ENCODE results near the gene TSPAN11. TPM values are rescaled to one million over a fixed set of nuclear protein-coding genes. Genes with fewer than 3 reads are reported as not detected.

The TSPAN11 gene
- polyA plus RNA-seq, 3 donors = 3.8 to 5.0 (median 4.4) TPM

DNA sequence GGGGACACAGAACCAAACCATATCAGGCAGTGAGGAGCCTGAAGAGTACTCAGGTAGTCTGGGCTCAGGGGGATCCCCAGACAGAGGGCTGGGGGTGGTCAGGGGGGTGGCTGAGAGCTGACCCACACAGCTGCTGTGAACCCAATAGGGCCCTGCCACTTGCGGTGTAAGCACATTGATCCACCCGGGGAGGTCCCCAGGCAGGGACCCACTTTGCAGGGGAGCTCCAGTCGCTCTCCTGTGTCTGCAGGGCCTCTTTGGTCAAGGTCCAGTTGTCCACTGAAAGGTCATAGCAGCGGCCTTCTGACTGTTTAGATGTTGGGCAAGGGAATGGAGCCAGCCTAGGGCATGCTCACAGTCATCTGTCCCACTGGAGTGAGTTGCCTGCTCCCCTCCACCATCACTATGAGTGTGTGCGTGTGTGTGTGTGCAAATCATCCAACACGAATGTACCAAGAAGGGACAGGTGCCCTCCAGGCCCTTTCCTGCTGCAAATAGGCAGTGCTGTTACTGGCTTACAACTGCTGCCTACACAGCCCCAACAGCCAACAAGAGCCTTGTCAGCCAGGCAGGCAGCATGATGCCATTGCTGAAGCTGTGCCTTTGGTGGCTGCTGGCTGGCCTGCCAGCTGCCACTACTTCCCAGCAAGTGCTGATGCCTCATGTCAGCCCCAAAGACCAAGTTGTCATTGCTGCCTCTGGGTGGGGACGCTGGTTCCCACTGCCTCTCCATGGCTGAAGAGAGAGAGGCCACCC is 71.3 kb downstream of the TSPAN11 start:
- DNase-seq (ENCODE audit: low read depth in 3 of 3, low spot score in 2 of 3) = no peak

DNA sequence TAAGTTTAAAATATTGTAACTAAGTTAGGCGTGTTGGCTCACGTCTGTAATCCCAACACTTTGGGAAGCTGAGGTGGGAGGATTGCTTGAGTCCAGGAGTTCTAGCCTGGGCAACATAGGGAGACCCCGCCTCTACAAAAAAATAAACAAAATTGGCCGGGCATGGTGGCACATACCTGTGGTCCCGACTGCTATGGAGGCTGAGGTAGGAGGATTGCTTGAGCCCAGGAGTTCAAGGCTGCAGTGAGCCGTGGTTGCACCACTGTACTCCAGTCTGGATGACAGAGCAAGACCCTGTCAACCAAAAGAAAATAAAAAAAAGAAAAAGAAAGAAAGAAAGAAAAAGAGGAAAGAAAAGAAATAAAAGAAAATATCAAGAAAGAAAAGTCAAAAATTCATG is 72.5 kb downstream of the TSPAN11 start:
- DNase-seq (ENCODE audit: low read depth in 3 of 3, low spot score in 2 of 3) = no peak

DNA sequence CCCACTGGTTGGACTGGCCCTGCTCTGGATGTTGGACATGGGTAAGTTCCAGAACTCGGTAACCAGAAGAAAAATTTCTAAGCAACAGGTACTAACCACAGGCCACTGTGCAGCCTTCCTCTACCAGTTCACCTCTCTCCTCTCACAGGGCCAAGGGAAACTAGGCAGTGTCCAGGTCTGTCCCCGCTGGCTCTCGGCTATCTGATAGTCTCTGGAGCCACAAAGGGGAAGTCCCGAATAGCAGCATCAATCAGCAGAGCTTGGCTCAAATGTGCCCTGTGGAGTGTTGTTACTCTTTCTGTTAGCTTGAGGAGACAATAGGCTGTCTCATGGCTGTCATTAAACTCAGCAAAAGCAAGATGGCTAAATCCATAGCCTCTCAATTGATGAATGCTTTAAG is 73.2 kb downstream of the TSPAN11 start:
- no peak for DNase-seq (ENCODE audit: low read depth in 3 of 3, low spot score in 2 of 3)

DNA sequence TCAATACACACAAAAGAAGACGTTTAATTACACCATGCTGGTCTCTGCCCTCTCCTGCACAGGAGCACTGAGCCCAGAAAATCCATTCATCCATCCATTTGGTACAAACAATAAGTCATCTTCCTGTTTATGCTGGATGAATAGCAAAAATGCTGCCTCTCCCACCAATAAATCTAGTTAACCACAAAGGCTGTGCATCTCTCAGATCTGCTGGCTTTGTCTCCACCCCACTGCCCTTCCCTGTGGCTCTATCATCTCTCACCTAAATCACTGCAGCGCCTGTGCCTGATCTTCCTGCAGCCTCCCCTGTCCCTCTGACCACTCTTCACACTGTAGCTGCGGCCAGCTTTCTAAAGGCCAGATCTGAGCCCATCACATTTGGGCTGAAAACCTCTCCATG is 74.2 kb downstream of the TSPAN11 start:
- DNase-seq (ENCODE audit: low read depth in 3 of 3, low spot score in 2 of 3) = no peak

DNA sequence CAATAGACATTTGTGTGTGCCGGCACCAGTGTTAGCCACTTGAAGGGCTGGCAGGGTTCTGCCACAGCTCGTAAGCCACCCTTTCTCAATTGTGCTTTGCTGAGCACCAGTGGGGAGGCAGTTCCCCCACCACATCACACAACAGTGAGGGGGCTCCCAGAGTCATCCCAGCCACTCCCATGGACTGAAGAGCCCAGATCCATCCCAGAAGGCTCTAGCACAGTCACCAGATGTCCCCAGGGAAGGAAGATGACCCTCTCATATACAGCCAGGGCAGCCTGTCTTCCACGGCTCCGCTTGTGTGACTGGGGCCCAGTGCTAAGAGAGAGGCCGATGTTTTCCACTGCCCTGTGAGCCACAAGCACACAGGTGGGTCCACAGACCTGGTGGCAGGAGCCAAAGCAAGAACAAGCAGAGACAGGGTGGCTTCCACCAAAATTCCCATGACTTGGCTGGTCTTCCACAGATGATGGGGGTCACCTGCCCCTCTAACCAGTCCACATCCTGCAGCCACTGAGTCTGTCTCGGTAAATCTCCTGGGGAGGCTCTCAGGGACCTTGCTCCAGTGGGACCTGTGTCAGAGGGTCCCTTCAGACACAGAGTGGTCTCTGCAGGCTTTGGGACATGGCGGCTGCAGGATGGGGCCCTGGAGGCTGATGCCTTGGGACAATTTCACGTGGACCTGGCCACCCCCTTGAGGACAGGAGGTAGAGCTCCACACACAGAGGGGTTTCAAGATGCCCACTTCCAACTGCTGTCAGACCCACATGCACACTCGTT is 75.2 kb downstream of the TSPAN11 start:
- no peak for DNase-seq (ENCODE audit: low read depth in 3 of 3, low spot score in 2 of 3)

DNA sequence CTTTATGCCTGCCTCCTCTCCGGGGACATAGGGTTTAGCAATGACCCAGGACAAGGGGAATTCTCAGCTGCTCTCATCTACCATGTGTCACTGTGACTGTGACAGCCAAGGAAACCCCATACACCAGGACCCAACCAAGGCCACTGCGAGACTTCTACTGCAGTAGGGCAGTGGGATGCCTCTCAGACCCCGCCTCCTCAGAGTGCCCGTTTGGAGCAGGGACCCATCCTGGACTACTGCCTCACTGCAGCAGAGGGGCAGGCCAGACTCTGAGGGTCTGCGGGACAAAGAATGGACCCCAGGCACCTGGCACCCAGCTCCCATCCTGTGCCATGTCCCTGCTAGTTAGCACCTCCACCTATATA is 75.8 kb downstream of the TSPAN11 start:
- no peak for DNase-seq (ENCODE audit: low read depth in 3 of 3, low spot score in 2 of 3)

DNA sequence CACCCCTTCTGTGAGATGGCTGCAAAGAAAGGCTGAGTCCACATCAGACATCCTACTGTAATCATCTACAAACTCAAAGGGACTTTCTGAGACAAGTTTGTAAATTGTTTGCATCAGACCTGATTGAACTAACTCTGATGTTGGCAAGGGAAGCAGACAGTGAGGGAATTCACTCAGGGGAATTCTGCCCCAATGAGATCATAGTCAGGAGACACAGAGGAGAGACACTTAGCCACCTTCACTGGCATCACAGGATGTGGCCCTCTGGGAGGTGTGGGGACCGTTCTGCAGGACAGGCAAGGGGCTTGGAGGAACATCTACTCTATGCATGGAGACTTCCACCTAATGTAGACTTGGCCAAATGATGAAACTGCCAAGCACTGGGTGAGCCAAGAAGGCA is 76.5 kb downstream of the TSPAN11 start:
- DNase-seq (ENCODE audit: low read depth in 3 of 3, low spot score in 2 of 3) = no peak

DNA sequence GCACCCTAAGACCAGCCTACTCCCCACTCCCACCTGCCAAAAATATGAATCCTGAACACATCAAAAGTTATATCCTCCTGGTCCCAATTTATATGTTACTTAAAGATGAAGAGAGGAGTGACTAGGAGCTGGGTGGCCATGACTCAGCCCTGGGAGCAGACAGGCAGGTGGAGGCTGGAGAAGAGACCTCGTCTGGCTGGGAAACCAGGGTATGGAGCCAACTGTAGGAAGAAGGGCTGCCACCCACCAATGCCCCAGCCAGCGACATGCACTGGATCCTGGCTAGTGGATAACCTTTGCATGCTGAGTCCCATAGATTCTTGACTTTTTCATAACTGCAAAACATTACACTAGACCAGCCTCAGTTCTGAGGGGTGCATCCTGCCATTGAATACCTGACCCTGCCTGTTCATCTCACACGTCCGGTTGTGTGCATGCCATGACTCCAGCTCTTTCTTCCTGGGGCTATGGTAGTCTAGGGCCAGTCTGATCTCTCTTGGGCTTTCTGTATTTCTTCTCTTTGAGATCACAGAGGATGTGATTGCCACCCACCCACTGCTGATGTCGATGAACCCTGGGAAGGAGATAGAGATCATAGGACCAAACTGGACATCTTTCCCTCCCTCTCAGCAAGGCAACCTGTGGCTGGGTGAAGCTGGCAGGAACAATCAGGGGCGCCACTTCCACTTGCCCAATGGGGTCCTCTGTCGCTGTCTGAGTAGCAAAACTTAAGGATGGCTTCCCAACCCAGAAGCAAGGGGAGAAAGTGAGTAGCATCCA is 77.5 kb downstream of the TSPAN11 start:
- no peak for DNase-seq (ENCODE audit: low read depth in 3 of 3, low spot score in 2 of 3)

DNA sequence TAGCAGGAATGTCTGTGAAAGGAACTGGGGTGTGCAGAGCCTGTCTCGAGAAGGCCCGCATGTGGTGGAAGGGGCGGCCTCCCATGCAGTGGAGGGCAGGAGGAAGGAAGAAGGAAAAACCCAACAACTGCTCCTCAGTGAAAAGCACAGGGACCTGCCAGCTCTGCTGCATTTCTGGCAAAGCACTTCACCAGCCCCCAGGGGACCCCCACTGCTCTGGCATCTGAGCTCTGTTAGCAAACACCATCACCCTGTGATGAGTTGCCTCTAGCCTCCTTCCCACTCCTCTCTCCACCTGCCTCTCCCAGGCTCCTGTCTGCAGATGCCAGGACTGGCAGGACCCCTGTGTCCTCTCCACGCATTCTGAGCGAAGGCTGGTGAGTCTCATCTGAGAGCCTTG is 78.1 kb downstream of the TSPAN11 start:
- DNase-seq (ENCODE audit: low read depth in 3 of 3, low spot score in 2 of 3) = no peak

DNA sequence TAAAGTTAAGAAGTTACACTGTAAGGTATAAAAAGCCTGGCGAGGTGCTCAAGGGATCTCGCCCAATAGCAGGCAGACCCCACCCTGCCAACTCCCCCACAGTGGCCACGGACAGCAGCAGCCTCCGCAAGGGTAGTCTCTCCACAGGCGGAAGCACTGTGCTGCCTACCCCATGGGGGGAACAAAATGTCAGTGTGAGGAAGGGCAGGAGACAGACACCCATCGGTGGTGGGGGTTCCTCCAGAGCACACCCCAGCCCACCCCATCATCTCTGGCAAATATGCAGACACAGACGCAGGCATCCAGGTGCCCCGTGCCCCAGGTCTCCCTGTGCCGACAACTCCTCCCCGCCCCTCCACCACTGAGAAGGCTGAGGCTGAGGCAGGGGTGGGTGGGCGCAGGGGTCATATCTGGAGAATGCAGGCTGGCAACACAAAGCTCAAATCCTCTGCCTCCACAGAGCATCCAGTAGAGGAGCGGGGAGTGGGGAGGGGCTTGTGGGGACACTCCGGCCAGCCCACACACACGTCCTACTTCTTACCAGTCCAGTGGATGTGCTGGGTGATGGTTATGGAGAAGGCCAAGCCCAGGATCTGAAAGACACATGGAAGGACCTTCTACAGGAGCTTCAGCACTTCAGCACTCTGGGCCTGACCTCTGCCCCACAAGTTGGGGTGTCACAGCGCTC is 78.9 kb downstream of the TSPAN11 start:
- no peak for DNase-seq (ENCODE audit: low read depth in 3 of 3, low spot score in 2 of 3)

DNA sequence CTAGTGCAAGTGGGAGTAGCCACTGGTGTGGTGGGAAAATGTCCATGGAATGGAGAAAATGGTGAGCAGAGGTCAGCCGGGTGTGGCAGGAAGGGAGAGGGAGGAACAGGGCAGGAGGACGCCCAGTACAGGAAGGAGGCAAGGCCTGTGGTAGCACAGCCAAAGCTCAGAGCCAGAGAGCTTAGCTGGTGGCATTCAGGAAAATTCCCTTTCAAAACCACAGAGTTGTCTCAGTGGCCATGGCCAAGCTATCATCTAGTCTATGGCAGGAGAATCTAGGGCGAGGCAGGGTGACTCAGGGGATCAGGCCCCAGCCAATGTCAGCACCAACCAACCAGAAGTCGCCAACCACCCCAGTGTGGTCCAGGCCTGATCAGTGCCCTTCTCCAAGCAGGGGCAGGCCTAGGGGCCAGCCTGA is 79.4 kb downstream of the TSPAN11 start:
- DNase-seq (ENCODE audit: low read depth in 3 of 3, low spot score in 2 of 3) = no peak

DNA sequence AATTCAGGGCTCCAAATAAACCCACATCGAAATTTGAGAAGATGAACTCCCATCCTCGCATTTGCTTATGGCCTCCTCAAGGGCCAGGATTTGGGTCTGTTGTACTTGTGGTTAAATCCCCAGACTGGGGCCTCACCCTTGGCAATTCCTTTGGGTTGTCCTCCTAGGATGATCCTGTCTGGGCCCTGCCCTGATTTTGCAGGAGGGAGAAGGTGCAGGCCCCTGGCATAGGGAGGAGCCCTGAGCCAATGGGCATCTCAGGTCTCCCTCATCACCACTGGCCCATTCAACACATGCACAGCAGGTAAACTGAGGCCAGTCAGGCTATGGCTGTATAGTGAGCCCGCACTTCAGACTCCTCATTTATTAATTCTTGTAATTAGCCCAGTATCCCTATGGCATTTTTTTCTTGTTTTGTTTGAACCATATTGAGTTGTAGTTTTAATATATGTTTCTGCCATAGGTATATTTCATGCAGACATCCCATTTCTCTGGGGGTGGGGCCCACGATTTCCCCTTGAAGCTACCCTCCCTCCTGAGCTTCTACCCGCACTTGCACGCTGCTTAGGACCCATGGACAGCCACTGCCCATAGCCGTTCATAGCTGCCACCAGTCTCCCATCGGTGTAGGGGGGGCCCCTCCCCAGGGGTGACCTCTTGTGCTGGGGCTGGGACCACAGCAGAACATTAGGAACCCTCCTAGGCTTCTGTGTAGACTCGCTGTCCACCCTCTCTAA is 80.0 kb downstream of the TSPAN11 start:
- DNase-seq (ENCODE audit: low read depth in 3 of 3, low spot score in 2 of 3) = no peak

DNA sequence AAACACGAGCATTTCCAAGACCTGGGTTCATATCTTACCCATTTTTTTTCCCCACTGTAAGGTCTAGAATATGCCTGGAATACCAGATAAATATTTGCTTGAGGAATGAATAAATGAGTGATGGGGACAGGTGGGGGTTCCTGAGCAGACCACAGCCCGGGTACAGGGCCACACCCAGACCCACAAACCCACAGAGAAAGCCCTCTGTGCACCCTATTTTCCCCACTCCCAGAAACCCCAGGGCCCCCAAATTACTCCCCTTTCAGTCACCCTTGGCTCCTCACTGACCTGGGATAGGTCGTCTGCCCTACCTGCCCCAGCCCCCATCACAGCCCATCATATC is 80.6 kb downstream of the TSPAN11 start:
- DNase-seq (ENCODE audit: low read depth in 3 of 3, low spot score in 2 of 3) = no peak

DNA sequence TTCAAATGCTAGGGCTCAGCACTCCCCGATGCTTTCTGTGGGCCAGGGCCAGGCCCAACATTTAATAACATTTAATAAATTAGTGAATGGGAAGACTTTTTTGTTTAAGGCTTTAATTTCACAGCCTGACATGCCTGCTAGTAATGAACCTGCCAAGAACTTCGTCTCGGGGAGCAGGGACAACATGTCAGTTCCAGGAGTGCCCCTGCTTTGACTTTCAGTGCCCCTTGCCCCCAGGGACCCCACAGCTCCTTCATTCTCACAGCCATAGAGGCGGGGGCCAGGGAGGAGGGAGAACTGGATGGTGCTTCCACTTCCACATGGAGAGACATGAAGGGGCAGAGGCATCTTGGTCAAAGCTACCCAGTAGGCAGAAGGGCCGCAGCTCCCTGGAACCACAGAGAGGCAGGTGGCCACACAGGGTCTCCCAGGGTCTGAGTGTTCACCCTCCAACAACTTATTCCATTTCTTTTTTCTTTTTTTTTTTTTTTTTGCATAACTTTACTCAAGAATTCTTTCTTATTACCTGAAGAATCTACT is 81.2 kb downstream of the TSPAN11 start:
- DNase-seq (ENCODE audit: low read depth in 3 of 3, low spot score in 2 of 3) = no peak

DNA sequence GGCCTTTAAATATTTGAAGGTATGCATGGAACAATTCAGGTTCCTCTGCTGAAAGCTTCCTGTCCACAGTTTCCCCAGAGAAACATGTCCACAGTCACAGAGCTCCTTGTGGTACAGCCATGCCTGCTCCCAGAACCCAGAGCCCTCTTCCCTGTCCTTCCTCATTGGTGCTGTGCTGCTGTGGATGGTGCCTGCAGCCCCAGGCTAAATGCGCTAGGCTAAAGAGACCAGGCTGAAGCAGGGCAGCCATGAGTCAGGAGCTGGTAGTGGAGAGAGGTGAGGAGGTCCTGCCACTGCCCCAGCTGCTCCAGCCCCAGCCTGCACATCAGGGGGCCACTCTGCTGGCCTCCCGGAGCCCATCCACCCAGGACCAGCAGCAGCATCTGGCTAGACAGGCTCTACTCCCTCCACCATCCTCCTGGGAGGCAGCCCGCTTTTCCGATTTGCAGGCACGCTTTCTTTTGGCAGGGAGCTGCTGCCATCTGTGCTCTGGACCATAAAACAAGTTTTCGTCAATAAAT is 81.8 kb downstream of the TSPAN11 start:
- DNase-seq (ENCODE audit: low read depth in 3 of 3, low spot score in 2 of 3) = no peak

DNA sequence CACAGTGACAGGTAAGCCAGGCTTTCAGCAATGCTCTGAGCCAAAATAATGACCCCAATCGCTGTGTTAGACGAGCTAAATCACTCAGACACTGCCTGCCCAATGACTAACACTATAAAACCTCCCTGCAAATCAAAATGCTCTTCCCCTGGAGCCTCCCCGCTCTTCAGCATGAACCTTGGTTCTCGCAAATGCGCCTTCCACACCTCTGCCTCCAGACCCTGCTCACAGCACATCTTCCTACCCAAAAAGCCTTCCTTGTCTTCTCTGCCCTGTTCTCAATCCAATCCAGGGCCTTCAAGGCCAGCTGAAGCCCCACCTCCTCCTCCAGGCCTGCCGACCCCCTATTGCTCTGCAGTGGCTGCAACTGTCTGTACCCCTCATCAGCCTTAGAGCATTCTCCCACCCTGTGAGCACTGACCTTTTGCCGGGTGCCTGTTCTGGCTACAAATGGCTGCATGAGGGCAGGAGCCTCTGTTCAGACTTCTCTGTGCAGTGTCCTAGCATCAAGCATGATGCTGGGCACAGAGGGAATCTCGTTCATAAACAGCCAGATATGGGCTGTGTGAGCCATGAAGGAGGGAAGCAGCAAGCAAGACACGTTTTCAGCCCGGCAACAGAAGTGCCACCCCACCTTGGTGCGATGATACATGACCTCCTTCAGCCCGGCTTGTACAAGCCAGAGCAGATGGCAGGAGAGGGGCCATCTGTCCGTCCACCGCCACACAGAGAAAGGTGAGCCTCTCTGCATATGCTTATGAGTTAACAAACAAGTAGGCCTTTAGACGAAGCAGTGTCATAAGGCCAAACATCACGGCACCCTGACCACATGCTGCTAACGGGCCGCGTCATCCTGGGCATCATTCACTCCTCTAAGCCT is 82.7 kb downstream of the TSPAN11 start:
- no peak for DNase-seq (ENCODE audit: low read depth in 3 of 3, low spot score in 2 of 3)

DNA sequence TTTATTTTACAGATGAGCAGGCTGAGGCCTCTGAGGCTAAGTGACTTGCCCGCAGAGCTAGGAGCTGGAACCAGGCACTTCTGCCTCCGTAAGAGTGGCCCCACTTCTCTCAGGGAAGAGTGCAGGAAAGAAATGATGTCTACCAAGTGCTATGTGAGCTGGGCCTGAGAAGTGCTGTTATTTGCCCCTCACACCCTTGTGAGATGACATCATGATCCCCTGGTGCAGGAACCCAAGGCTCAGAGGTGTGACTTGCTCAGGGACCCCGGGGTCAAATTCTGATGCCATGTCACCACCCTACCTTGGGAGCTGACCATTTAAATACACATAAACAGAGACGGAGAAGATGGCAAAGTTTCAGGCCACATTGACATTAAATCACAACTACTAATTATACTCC is 83.4 kb downstream of the TSPAN11 start:
- DNase-seq (ENCODE audit: low read depth in 3 of 3, low spot score in 2 of 3) = no peak

DNA sequence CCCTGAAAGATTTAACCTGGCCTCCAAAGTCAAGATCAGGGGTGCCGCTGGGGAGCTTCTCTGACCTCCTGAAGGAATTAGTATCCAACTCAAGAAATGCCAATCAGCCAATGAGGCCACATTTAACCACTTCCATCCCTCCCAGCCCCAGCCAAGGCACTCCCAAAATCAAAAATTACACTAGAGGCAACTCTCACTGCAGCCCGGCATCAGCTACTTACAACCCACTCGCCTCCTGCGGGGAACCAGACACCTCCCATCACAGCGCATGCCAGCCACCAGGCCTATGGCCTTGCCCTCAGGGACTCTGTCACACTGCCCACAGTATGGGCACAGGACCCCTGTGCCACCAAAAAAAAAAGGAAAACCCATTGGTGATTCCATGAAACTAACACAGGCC is 84.8 kb downstream of the TSPAN11 start:
- no peak for DNase-seq (ENCODE audit: low read depth in 3 of 3, low spot score in 2 of 3)

Data from right renal cortex interstitium (tissue), 3 donors.